Retinal pigment epithelial cell (primary cell): ENCODE measurements around the gene TYR.
A peak's percentile ranks its signal among the peaks of the same experiment; 100 is the strongest.

ENCODE experiments used
- DNase-seq: peaks from one replicate; pipeline ENCODE4 v3.0.0-alpha.2; 2010; ENCODE audit warnings: low read depth
- H3K4me3 ChIP-seq: 2 replicates; pipeline ENCODE4 v1.5.1; 2011; ENCODE audit warnings: mild to moderate bottlenecking, low read length, control low read depth, moderate library complexity
- CTCF ChIP-seq: conservative IDR thresholded peaks from 2 replicates; pipeline ENCODE4 v1.5.1; 2011; ENCODE audit warnings: low read depth, low read length, control low read depth, inconsistent platforms

TYR gene

GRCh38 chr11:89175796-89176195 lies 1.9 kb upstream of the TYR start:
- peak; percentile 86 for DNase-seq
- no peak for TF ChIP-seq CTCF
- no peak overlapping the region for H3K4me3 ChIP-seq

DNA sequence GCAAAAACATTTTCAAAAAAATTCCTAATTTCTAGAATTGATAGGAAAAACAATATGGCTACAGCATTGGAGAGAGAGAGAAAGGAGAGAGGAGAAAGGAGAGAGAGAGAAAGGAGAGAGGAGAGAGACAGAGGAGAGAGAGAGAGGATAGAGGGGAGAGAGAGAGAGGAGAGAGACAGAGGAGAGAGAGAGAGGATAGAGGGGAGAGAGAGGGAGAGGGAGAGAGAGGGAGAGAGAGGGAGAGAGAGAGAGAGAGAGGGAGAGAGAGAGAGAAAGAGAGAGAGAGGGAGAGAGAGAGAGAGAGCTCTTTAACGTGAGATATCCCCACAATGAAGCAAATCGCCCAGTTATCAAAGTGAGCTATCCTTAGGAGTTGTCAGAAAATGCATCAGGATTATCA lies 737 bp upstream of the TYR start:
- DNase-seq: no peak
- no peak overlapping the region for H3K4me3 ChIP-seq
- no peak for TF ChIP-seq CTCF

DNA sequence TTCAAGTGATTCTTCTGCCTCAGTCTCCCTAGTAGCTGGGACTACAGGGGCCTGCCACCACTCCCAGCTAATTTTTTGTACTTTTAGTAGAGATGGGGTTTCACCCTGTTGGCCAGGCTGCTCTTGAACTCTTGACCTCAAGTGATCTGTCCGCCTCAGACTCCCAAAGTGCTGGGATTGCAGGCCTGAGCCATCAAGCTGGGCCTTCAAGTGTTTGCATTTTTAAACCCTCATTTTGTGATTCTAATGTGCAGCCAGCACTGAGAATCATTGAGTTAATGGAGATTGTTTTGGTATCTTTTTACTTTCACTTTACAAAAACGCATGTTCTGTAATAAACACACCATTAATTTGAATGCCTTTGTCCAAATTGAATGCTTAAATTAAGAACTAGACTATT lies 3.4 kb downstream of the TYR start:
- H3K4me3 ChIP-seq: peak overlapping the region; percentile 74
- no peak for DNase-seq
- TF ChIP-seq CTCF: no peak

DNA sequence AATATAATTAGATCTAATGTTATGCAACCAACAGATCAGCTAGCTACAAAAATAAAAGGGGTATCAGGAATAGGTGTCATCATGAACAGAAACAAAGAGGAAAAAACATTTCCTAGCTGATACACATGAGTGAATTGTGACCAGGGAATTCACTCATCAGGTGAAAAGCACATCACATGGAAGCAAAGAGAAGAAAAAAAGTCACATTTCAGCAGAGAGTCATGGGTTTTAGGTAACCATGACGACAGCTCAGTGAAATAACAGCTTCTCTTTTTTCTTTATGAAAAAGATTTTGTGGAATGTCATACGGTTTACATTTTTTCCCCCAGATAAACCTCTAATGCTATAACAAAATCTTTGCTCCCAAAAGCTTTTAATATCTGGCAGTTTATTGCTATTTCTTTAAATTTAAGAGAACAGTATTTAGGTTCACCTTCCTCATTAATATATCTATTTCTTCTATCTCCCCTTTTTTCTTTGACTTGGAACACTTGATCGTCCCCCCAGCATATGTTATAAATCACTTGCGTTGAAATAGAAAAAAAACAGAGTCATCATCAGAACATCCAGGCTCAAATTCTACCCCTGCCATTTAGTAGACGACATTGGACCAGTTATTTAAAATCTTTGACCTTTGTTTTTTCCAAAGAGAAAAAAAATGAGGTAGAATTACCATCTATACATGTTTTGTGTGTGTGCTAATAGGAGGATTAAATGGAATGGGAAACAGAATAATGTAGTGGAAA lies 5.3 kb downstream of the TYR start:
- no peak for TF ChIP-seq CTCF
- peak; percentile 90 for DNase-seq

GRCh38 chr11:89184021-89184420 lies 6.3 kb downstream of the TYR start:
- TF ChIP-seq CTCF: no peak
- DNase-seq: peak; percentile 73
- peak overlapping the region; percentile 74 for H3K4me3 ChIP-seq

More for the DNA sequence above, 5.3 kb downstream of the TYR start:
- H3K4me3 ChIP-seq: peak overlapping the region; percentile 74

DNA sequence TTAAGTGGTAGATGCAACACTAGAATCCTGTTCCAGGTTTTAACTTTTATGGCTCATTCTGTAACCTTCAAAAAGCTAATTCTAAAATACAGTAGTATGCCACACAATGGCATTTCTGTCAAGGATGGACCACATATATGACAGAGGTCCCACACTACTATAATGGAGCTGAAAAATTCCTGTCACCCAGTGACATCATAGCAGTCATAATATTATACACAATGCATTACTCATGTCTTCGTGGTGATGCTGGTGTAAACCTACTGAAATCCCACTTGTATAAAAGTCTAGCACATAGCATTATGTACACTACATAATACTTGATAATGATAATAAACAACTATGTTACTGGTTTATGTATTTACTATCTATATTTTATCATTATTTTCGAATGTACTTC lies 12.1 kb downstream of the TYR start:
- no peak for TF ChIP-seq CTCF
- no peak overlapping the region for H3K4me3 ChIP-seq

GRCh38 chr11:89201138-89201537 lies 23.5 kb downstream of the TYR start:
- TF ChIP-seq CTCF: no peak

More for the DNA sequence above, 12.1 kb downstream of the TYR start:
- no peak for DNase-seq

More at GRCh38 chr11:89201138-89201537, 23.5 kb downstream of the TYR start:
- no peak overlapping the region for H3K4me3 ChIP-seq
- no peak for DNase-seq
